NB4 (cell line): ENCODE results near the gene RGS14.

ENCODE experiments used
- CTCF ChIP-seq: IDR thresholded peaks from one replicate; pipeline ENCODE4 v1.5.1; 2012; ENCODE audit warnings: low read depth, low read length
- MAX ChIP-seq: IDR thresholded peaks from 2 replicates; pipeline ENCODE4 v1.6.1; 2011; ENCODE audit warnings: low read depth, low read length
- MYC ChIP-seq: IDR thresholded peaks from 2 replicates; pipeline ENCODE4 v1.6.1; 2011; ENCODE audit warnings: low read depth, low read length
- POLR2A ChIP-seq: IDR thresholded peaks from 2 replicates; pipeline ENCODE4 v1.6.1; 2011; ENCODE audit warnings: mild to moderate bottlenecking; ENCODE audit not compliant: insufficient read length; ENCODE audit errors: extremely low read depth

GRCh38 chr5:177361418-177362291 lies 3.9 kb downstream of the RGS14 start:
- TF ChIP-seq POLR2A (no peak), CTCF (no peak), MAX (no peak), MYC (no peak)
